OCI-LY7 (cell line): ENCODE measurements around the gene TXNIP. TPM values are rescaled to one million over a fixed set of nuclear protein-coding genes. Genes with fewer than 3 reads are reported as not detected.
A peak's percentile ranks its signal among the peaks of the same experiment; 100 is the strongest.

Experiments
- BruUV-seq: library from RNA; stranded (reverse); fragments of 400-500 nt; replicated peaks from 2 replicates; lab custom pipeline; 2021; lab: Mats Ljungman, UMichigan
- CTCF ChIA-PET: fragments of 300-600 bp; sonication (Branson Sonifier 250); formaldehyde crosslinking; loops from one replicate; lab custom pipeline; 2022; ENCODE audit warnings: antibody characterized with exemption; ENCODE audit not compliant: unreplicated experiment; lab: Charles Lee
- POLR2A ChIA-PET: fragments of 300-600 bp; sonication (Branson Sonifier 250); formaldehyde crosslinking; loops from one replicate; lab custom pipeline; 2022; ENCODE audit warnings: antibody characterized with exemption; lab: Charles Lee
- DNase-seq: peaks from one replicate; pipeline ENCODE4 v3.0.0-alpha.2; 2015; ENCODE audit warnings: low spot score
- H2AFZ ChIP-seq: fragments of 200-600 bp; sonication (generic), shearing (Covaris generic); 2 replicates; pipeline ENCODE4 v1.6.1; 2014; ENCODE audit warnings: mild to moderate bottlenecking, antibody characterized with exemption, low read length, moderate library complexity
- H3K27ac ChIP-seq: fragments of 200-600 bp; sonication (generic); 2 replicates; pipeline ENCODE4 v1.5.1; 2014; ENCODE audit warnings: mixed run types, low read depth, mild to moderate bottlenecking, moderate library complexity, low read length, inconsistent platforms; ENCODE audit not compliant: poor library complexity, severe bottlenecking
- H3K36me3 ChIP-seq: fragments of 200-600 bp; sonication (generic); 2 replicates; pipeline ENCODE4 v1.6.1; 2014; ENCODE audit warnings: mild to moderate bottlenecking, antibody characterized with exemption, low read length, moderate library complexity, mixed read lengths; ENCODE audit not compliant: insufficient read depth
- H3K4me1 ChIP-seq: fragments of 200-600 bp; sonication (generic); 2 replicates; pipeline ENCODE4 v1.5.1; 2014; ENCODE audit warnings: mild to moderate bottlenecking, low read length; ENCODE audit not compliant: insufficient read depth, poor library complexity, severe bottlenecking
- H3K4me2 ChIP-seq: fragments of 200-600 bp; sonication (generic); 2 replicates; pipeline ENCODE4 v1.6.1; 2014; ENCODE audit warnings: mild to moderate bottlenecking, low read length
- H3K4me3 ChIP-seq: fragments of 200-600 bp; sonication (generic); 2 replicates; pipeline ENCODE4 v1.5.1; 2014; ENCODE audit warnings: mild to moderate bottlenecking, low read depth, low read length; ENCODE audit not compliant: poor library complexity, severe bottlenecking
- H3K79me2 ChIP-seq: fragments of 200-600 bp; sonication (generic); 2 replicates; pipeline ENCODE4 v1.6.1; 2016; ENCODE audit warnings: low read depth, mild to moderate bottlenecking, low read length, moderate library complexity, mixed read lengths; ENCODE audit not compliant: insufficient read depth
- H3K9me2 ChIP-seq: fragments of 200-600 bp; sonication (generic); 2 replicates; pipeline ENCODE4 v1.6.1; 2016; ENCODE audit warnings: mild to moderate bottlenecking, low read length, mixed read lengths; ENCODE audit not compliant: insufficient read depth
- H3K9me3 ChIP-seq: fragments of 200-600 bp; sonication (generic); 2 replicates; pipeline ENCODE4 v1.6.1; 2014; ENCODE audit warnings: mild to moderate bottlenecking, mixed run types, low read length, mixed read lengths
- H4K20me1 ChIP-seq: fragments of 200-600 bp; sonication (generic); 2 replicates; pipeline ENCODE4 v1.6.1; 2014; ENCODE audit warnings: mild to moderate bottlenecking, antibody characterized with exemption, low read length, moderate library complexity, mixed read lengths; ENCODE audit not compliant: insufficient read depth
- EZH2phosphoT487 ChIP-seq: fragments of 200-600 bp; sonication (generic); IDR thresholded peaks from 2 replicates; pipeline ENCODE4 v1.6.1; 2018; ENCODE audit warnings: low read depth, borderline replicate concordance, mild to moderate bottlenecking, mixed run types, antibody characterized with exemption, low read length, moderate library complexity, mixed read lengths
- intact Hi-C: fragments of 100-400 bp; cut with micrococcal nuclease; formaldehyde crosslinking; loops from one replicate; pipeline ENCODE4 v1.10.0; 2022; ENCODE audit not compliant: unreplicated experiment
- total RNA-seq, 2 experiments: library from RNA; depleted of rRNA in 1 of 2; stranded (reverse); fragments of >200 nt in 1 of 2; shearing (Covaris generic) in 1 of 2; gene quantifications; 2 replicates each; pipeline ENCODE4 v1.2.3, GENCODE V29; 2014 to 2022
- TF ChIP-seq, protein P1 (sequence below): fragments of 200-600 bp; sonication (generic); conservative IDR thresholded peaks from 2 replicates; pipeline ENCODE4 v1.5.1; 2014; ENCODE audit warnings: mild to moderate bottlenecking, antibody characterized with exemption, low read length, moderate library complexity, mixed read lengths

Gene TXNIP
- total RNA-seq, 2 experiments from 2014 or later, result 50.3 to 144 TPM

- no peaks in the 10 kb centered on the region for H3K9me3 ChIP-seq
- no peak overlapping the region for H3K27ac ChIP-seq
- POLR2A ChIA-PET, result interaction anchor here (0.6 to 4.6 kb wide), 4 partner anchors 12 to 45 kb away, joined by 3 to 58 read pairs (median 5); partner anchors contain the start of genes ANKRD34A and POLR3GL
- TF ChIP-seq, protein P1, sequence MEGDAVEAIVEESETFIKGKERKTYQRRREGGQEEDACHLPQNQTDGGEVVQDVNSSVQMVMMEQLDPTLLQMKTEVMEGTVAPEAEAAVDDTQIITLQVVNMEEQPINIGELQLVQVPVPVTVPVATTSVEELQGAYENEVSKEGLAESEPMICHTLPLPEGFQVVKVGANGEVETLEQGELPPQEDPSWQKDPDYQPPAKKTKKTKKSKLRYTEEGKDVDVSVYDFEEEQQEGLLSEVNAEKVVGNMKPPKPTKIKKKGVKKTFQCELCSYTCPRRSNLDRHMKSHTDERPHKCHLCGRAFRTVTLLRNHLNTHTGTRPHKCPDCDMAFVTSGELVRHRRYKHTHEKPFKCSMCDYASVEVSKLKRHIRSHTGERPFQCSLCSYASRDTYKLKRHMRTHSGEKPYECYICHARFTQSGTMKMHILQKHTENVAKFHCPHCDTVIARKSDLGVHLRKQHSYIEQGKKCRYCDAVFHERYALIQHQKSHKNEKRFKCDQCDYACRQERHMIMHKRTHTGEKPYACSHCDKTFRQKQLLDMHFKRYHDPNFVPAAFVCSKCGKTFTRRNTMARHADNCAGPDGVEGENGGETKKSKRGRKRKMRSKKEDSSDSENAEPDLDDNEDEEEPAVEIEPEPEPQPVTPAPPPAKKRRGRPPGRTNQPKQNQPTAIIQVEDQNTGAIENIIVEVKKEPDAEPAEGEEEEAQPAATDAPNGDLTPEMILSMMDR, result no peak
- no peaks in the 10 kb centered on the region for H4K20me1 ChIP-seq
- no TSS peak for BruUV-seq
- DNase-seq, result no peak
- intact Hi-C loops, result loop anchor here (1.0 to 5.0 kb wide), 3 partner anchors 30 to 130 kb away; partner anchors contain the start of gene NUDT17
- no peaks in the 10 kb centered on the region for H3K79me2 ChIP-seq
- CTCF ChIA-PET, result interaction anchor here (0.6 to 4.1 kb wide), 4 partner anchors 28 to 118 kb away, joined by 3 to 26 read pairs (median 12); partner anchors contain the start of gene PIAS3
- peaks cover 52% of the 10 kb centered on the region for H3K4me1 ChIP-seq
- no peak overlapping the region for H3K4me3 ChIP-seq
- no peaks in the 10 kb centered on the region for H3K36me3 ChIP-seq
- H2AFZ ChIP-seq, result peak overlapping the region; percentile 20; the same call in 1 of the 2 replicates
- no peaks in the 10 kb centered on the region for H3K9me2 ChIP-seq
- H3K4me2 ChIP-seq, result no peak overlapping the region
Measured at GRCh38 chr1:145977016-145977415, 19.4 kb downstream of the TXNIP start.

GRCh38 chr1:145975216-145975615, 21.2 kb downstream of the TXNIP start:
- peaks cover 34% of the 10 kb centered on the region for H3K4me1 ChIP-seq
- TF ChIP-seq, protein P1, result no peak
- no peak for TF ChIP-seq EZH2phosphoT487
- H3K79me2 ChIP-seq, result no peaks in the 10 kb centered on the region
- CTCF ChIA-PET, result no interaction called here
- H3K27ac ChIP-seq, result no peak overlapping the region
- no peak for DNase-seq
- no TSS peak for BruUV-seq
- no peak overlapping the region for H3K4me3 ChIP-seq
- H3K9me2 ChIP-seq, result no peaks in the 10 kb centered on the region
- intact Hi-C loops, result loop anchor here (5.0 kb wide), 1 partner anchor 128 kb away; the partner anchor contains the start of gene NUDT17
- POLR2A ChIA-PET, result no interaction called here
- H3K36me3 ChIP-seq, result no peaks in the 10 kb centered on the region
- H3K4me2 ChIP-seq, result no peak overlapping the region
- H4K20me1 ChIP-seq, result no peaks in the 10 kb centered on the region
- no peaks in the 10 kb centered on the region for H3K9me3 ChIP-seq
- H2AFZ ChIP-seq, result no peak overlapping the region

DNA sequence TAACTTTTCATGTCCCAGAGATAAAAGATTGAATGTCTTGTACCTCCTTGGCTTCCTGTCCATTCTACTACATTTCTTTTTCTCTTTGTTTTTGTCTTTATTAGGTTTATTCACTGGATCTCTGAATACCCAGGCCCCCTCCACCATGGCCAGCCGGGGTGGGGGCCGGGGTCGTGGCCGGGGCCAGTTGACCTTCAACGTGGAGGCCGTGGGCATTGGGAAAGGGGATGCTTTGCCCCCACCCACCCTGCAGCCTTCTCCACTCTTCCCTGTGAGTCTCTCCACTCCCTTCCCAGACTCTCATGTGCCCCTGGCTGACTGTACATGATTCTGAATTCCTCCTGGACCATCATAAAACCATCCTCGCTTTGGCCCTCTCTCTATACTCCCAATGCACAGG, 21.7 kb downstream of the TXNIP start:
- no peak overlapping the region for H2AFZ ChIP-seq
- H3K9me3 ChIP-seq, result no peaks in the 10 kb centered on the region
- intact Hi-C loops, result loop anchor here (5.0 kb wide), 1 partner anchor 127 kb away; the partner anchor contains the start of gene NUDT17
- CTCF ChIA-PET, result no interaction called here
- no peak for TF ChIP-seq EZH2phosphoT487
- TF ChIP-seq, protein P1, result no peak
- BruUV-seq, result no TSS peak
- no peaks in the 10 kb centered on the region for H3K36me3 ChIP-seq
- H3K79me2 ChIP-seq, result no peaks in the 10 kb centered on the region
- H3K4me2 ChIP-seq, result no peak overlapping the region
- no peak overlapping the region for H3K4me3 ChIP-seq
- no peak for DNase-seq
- H3K4me1 ChIP-seq, result peaks cover 29% of the 10 kb centered on the region
- no peak overlapping the region for H3K27ac ChIP-seq
- no peaks in the 10 kb centered on the region for H4K20me1 ChIP-seq
- POLR2A ChIA-PET, result no interaction called here
- no peaks in the 10 kb centered on the region for H3K9me2 ChIP-seq
